ENCODE results near the gene ADPRHL1.

Gene ADPRHL1

DNA sequence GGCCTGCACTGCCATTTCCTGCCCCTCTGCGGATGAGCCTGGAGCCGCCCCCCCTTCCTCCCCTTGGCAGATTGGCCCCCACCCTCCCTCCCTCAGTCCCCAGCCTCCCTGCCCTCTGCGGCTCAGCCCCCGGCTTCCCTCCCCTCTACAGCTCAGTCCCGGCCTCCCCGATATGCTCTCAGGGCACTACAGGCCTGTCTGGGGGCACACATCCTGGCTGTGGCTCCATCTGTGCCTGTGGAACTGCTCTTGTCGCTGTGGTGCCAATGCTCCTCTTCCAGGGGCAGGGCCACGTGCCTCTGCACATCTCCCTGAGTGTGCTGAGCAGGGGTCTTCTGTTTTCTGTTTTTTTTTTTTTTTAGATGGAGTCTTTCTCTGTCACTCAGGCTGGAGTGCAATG, 39.0 kb downstream of the ADPRHL1 start:
- no peak for DNase-seq

DNA sequence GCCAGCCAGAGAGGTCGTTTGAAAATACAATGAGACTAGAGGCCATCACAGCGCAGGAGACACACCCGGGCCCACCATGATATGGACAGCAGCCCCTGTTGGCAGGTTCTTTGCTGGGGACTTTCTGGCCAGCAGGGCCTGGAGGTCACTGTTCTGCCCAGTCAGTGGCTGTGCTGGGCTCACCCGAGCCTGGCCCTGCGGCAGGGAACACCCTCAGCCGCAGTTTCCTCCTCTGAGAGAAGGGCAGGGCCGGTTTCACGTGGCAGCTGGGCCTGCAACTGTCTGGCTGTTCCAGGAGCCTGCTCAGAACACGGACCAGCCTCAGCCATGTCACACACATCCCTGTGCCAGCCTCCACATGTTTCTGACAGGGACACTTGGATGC, 39.4 kb downstream of the ADPRHL1 start:
- no peak for DNase-seq

GRCh38 chr13:113413178-113413897, 40.0 kb downstream of the ADPRHL1 start:
- DNase-seq: no peak

- DNase-seq: no peak
Observed at GRCh38 chr13:113412440-113412839, 40.8 kb downstream of the ADPRHL1 start.

DNA sequence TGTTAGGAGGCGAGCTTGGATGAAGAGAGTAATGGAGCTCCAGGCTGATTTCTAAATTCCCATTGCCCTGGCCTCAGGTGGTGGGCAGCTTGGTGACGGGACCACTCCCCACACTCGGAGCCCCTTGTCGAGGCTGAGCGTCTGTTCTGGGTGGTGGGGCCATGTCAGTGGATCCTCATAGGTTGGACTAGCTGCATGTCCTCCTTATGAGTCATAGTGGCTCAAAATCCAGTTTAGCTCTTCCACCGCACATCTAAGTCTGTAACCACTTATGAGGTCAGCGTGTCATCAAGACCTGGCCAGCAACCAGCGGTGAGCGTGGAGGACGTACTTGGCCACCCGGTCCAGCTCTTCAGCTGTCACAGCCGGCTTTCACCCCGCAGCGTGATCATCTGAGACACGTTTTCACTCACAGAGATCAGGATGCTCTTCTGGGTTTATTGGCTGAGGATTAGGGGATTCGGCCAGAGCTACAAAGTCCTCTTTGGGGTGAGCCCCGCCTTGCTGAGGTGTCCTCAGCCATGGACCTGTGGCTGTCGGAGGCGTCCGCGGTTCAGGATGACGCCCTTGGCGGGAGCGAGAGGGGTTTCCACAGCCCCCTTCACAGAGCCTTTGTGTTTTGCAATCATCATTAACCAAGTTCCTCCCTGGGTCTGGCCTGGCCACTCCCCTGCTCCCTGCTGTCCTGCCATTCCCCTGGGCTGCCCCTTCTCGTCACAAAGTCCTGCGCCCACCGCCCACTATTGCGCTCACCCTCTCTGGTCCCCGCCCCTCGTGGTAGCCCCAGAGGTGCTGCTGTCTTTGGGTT, 41.9 kb downstream of the ADPRHL1 start:
- no peak for DNase-seq

GRCh38 chr13:113410472-113411201, 42.7 kb downstream of the ADPRHL1 start:
- DNase-seq: no peak

DNA sequence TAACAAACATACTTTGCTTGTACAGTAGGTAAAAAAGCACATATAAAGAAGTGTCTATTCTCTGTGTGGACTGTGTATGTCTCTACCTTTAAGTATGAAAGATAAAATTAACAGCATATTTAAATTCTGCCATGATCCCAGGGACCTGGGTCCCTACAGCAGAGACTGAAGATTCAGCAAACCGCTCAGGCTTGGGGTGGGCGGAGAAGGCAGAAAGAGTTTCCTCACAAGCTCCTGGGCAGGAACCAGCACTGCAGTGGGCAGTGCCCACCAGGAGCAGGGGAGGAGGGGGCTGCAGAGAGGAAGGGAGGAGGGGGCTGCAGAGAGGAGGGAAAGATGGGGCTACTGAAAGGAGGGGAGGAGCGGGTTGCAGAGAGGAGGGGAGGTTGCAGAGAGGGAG, 44.7 kb downstream of the ADPRHL1 start:
- DNase-seq: no peak

- no peak for DNase-seq
Observed at GRCh38 chr13:113407531-113408393, 45.5 kb downstream of the ADPRHL1 start.

GRCh38 chr13:113407103-113407530, 46.2 kb downstream of the ADPRHL1 start:
- DNase-seq: no peak

GRCh38 chr13:113406321-113407102, 46.8 kb downstream of the ADPRHL1 start:
- DNase-seq: no peak

DNA sequence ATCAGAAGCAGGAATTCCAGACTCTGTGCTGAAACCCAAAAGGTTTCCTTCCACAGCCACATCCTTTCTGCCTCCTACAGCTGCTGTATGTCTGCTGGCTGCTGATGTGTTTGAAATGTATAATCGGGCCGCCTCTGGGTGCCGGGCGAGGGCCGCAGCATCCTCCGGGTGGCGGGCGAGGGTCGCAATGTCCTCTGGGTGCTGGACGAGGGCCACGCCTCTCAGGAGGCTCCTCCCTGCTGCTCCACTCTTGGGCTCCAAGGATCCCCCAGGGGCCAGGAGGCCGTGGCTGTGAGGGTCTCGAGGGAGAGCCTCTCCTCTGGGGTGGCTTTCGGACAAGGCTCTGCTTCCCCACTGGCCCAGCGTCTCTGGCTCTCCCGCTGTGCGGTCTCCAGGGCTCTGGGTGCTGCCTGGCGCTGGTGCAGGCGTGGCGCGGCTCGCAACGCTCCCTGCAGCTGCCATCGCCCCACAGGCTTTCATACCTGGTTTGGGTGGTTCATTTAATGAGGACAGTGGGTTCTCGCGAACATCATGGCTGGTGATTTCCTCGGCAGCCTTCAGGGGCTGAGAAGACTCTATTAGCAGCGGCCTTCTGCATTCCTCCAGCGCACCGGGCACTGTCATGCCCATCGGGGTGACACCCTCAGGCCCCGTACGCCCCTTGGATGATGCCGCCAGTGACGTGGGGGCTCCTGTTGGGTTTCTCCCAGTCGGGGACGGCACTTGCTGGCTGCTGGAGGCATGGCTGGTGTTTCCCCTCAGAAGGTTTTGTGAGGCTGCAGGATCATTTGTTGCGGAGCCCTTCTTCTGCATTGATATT, 47.6 kb downstream of the ADPRHL1 start:
- no peak for DNase-seq

- DNase-seq: no peak
Observed at GRCh38 chr13:113404723-113405471, 48.4 kb downstream of the ADPRHL1 start.

DNA sequence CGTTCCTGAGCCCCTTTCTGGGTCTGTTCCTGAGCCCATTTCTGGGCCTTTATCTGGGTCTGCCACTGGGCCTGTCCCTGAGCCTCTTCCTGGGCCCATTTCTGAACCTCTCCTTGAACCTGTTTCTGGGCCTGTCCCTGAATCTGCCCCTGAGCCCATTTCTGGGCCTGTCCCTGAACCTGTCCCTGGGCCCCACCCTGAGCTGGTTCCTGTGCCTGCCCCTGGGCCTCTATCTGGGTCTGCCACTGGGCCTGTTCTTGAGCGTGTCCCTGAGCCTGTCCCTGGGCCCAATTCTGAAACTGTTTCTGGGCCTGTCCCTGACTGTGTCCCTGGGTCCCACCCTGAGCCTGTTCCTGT, 48.9 kb downstream of the ADPRHL1 start:
- DNase-seq: no peak

DNA sequence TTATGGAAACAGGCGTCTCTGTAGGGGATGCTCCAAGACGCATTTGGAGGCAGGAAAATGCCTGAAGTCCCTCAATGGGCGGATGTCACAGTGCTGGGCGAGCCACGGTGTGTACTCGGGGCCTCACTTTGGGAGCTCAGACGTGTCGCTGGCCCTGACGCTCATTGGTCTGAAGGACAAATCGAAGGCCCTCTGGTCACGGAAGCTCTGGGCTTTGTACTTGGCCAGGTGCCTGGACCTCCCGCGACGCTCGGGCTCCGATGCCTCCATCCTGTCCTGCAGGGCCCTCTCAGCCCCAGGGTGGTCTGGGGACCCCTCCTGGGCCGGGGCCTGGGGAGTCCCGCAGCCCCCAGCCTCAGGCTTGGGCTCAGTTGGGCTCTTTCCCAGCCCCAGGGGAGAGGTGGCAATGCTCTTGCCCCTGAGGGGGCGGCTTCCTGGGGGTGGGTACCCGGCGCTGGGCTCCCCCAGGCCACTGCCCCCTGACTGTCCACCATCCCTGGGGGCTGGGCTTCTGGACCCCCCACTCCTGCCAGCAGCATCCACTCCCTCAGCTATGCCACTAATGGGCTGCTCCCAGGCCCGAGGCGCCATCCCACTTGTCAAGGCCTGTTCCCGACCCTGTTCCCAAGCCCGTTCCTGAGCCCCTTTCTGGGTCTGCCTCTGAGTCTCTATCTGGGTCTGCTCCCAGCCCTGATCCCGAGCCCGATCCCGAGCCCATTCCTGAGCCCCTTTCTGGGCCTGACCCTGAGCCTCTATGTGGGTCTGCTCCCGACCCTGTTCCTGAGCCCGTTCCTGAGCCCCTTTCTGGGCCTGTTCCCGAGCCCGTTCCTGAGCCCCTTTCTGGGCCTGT, 49.8 kb downstream of the ADPRHL1 start:
- DNase-seq: no peak

DNA sequence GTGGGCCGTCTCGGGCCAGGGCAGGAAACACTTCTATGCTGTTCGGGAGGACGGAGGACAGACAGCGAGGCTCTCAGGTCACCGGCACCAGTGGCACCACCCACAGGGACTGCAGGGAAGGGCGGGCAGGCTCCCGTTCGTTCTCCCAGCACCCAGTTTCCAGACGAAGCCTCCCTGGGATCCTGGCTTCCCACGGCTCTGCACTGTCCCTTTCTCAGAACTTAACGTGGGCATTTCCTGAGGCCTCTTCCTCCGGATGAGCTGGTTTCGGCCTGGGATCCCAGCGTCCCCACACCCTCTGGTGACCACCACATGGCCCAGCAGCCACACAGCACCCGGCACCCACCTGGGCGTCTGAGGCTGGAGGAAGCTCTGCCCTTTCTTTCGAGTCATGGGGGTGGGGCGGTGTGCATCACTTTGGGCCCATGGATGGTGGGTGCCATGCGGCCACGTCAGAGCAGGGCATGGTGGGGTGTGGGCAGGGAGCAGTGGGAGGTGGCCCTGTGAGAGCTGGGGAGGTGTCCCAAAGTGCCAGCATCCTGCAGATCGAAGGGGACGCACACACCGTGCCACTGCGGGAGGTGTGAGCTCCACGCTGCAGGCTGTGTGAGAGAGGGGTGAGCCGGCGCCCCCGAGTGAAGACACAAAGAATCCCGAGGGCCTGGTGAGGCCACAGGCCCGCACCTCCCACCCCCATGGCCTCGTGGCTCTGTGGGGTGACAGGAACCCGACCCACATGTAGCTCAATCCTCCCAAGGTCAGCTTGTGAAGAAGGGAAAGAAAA, 50.6 kb downstream of the ADPRHL1 start:
- no peak for DNase-seq

DNA sequence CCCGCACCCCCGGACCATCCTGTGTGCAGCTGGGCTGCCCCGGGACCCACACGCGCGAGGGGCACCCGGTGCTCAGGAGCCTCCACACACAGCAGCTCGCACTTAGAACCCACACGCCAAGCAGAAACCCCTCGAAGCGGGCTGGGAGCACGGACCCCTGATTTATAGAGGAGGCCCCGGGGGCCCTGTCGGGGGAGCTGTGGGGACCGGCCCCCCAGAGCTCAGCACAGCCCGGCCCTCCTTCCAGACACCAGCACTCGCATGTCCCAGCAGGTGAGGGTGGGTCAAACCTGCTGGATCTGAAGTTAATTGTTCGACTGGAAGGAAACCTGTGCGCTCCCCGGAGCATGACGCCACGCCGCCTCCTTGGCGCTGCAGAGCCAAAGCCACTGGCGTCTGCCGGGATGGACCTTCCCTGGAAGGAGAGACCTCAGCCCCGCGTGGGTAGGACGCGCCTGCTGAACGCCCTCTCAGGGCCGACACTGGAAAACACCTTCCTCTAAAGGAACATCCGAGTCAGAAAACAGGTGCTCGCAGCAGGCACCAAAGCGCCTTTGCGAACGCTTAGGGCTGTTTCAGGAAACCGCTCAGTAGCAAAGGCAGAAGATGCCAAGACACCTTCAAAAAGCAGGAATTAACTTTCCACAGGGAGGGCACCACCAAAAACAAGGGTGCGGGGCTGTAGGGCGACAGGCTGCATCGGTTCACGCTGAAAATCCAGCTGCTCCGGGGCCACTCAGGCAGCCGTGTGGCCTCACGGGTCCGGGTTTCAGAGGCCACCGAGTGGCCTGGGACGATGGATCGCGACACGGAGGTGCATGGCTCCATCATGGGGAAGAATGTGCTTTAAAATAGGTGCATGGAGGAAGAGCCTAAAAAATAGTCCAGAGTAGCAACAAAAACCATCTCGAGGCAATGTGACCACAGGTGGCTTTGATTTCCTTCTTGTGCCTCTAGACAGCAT, 51.6 kb downstream of the ADPRHL1 start:
- no peak for DNase-seq
